ENCODE measurements around the gene TCEAL3. TPM values are rescaled to one million over a fixed set of nuclear protein-coding genes. Genes with fewer than 3 reads are reported as not detected.

The TCEAL3 gene
- total and polyA plus RNA-seq, 2 donors (not counting 1 experiment from before 2014, with no cell fraction given): 21.6 to 59.7 TPM

- no peak overlapping the region for H3K27ac ChIP-seq (ENCODE audit: insufficient read depth, low read length)
- no peak overlapping the region for H3K4me3 ChIP-seq (replicated peaks in 1 of 4; ENCODE audit: control extremely low read depth in 1 of 4, insufficient read depth in 1 of 4, low read depth in 3 of 4, low read length in 4 of 4)
- H3K4me2 ChIP-seq (ENCODE audit: extremely low read depth, insufficient read depth, low read length): no peak overlapping the region
- H3K9me3 ChIP-seq (ENCODE audit: control insufficient read depth, insufficient read depth, low read depth, low read length): no peaks in the 10 kb centered on the region
- no peak overlapping the region for H2AFZ ChIP-seq (ENCODE audit: low read length)
- DNase-seq (ENCODE audit: low read depth in 2 of 2): no peak
- no peak for TF ChIP-seq EZH2 (IDR thresholded peaks at IDR 0.05; ENCODE audit: low read length, missing control alignments)
- TF ChIP-seq CTCF (conservative IDR thresholded peaks at IDR 0.05 in 1 of 2, IDR thresholded peaks at IDR 0.05 in 1 of 2; ENCODE audit: low read depth in 1 of 2, low read length in 2 of 2): no peak
- no peaks in the 10 kb centered on the region for H3K27me3 ChIP-seq (ENCODE audit: control insufficient read depth, insufficient read depth, low read length)
- no peaks in the 10 kb centered on the region for H3K79me2 ChIP-seq (ENCODE audit: control insufficient read depth, insufficient read depth, low read length)
- H3K36me3 ChIP-seq (ENCODE audit: control insufficient read depth, insufficient read depth, low read length): no peaks in the 10 kb centered on the region
- H4K20me1 ChIP-seq (ENCODE audit: control insufficient read depth, extremely low read depth, insufficient read depth, low read length): no peaks in the 10 kb centered on the region
- H3K9ac ChIP-seq (ENCODE audit: insufficient read depth, low read length): no peak overlapping the region
- no peaks in the 10 kb centered on the region for H3K4me1 ChIP-seq (ENCODE audit: control insufficient read depth, extremely low read depth, insufficient read depth, low read length)
Measured at GRCh38 chrX:103615781-103616371, 8.1 kb downstream of the TCEAL3 start.

- no peaks in the 10 kb centered on the region for H3K9me3 ChIP-seq (ENCODE audit: control insufficient read depth, insufficient read depth, low read depth, low read length)
- no peak overlapping the region for H3K9ac ChIP-seq (ENCODE audit: insufficient read depth, low read length)
- H3K36me3 ChIP-seq (ENCODE audit: control insufficient read depth, insufficient read depth, low read length): no peaks in the 10 kb centered on the region
- H4K20me1 ChIP-seq (ENCODE audit: control insufficient read depth, extremely low read depth, insufficient read depth, low read length): no peaks in the 10 kb centered on the region
- TF ChIP-seq CTCF (conservative IDR thresholded peaks at IDR 0.05 in 1 of 2, IDR thresholded peaks at IDR 0.05 in 1 of 2; ENCODE audit: low read depth in 1 of 2, low read length in 2 of 2): no peak
- H3K4me1 ChIP-seq (ENCODE audit: control insufficient read depth, extremely low read depth, insufficient read depth, low read length): no peaks in the 10 kb centered on the region
- no peak overlapping the region for H3K27ac ChIP-seq (ENCODE audit: insufficient read depth, low read length)
- no peaks in the 10 kb centered on the region for H3K79me2 ChIP-seq (ENCODE audit: control insufficient read depth, insufficient read depth, low read length)
- no peaks in the 10 kb centered on the region for H3K27me3 ChIP-seq (ENCODE audit: control insufficient read depth, insufficient read depth, low read length)
- H3K4me2 ChIP-seq (ENCODE audit: extremely low read depth, insufficient read depth, low read length): no peak overlapping the region
- DNase-seq (ENCODE audit: low read depth in 2 of 2): no peak
- H3K4me3 ChIP-seq (replicated peaks in 1 of 4; ENCODE audit: control extremely low read depth in 1 of 4, insufficient read depth in 1 of 4, low read depth in 3 of 4, low read length in 4 of 4): no peak overlapping the region
- no peak overlapping the region for H2AFZ ChIP-seq (ENCODE audit: low read length)
Measured at GRCh38 chrX:103616676-103617186, 9.0 kb downstream of the TCEAL3 start.

GRCh38 chrX:103624111-103624510 is 16.3 kb downstream of the TCEAL3 start:
- H3K9me3 ChIP-seq (ENCODE audit: control insufficient read depth, insufficient read depth, low read depth, low read length): no peaks in the 10 kb centered on the region
- no peak for DNase-seq (ENCODE audit: low read depth in 2 of 2)
- no peaks in the 10 kb centered on the region for H3K36me3 ChIP-seq (ENCODE audit: control insufficient read depth, insufficient read depth, low read length)
- H3K9ac ChIP-seq (ENCODE audit: insufficient read depth, low read length): no peak overlapping the region
- H3K27me3 ChIP-seq (ENCODE audit: control insufficient read depth, insufficient read depth, low read length): no peaks in the 10 kb centered on the region
- no peak overlapping the region for H3K4me3 ChIP-seq (replicated peaks in 1 of 4; ENCODE audit: control extremely low read depth in 1 of 4, insufficient read depth in 1 of 4, low read depth in 3 of 4, low read length in 4 of 4)
- H3K79me2 ChIP-seq (ENCODE audit: control insufficient read depth, insufficient read depth, low read length): peaks cover 2% of the 10 kb centered on the region
- no peak overlapping the region for H3K4me2 ChIP-seq (ENCODE audit: extremely low read depth, insufficient read depth, low read length)
- H3K4me1 ChIP-seq (ENCODE audit: control insufficient read depth, extremely low read depth, insufficient read depth, low read length): no peaks in the 10 kb centered on the region
- TF ChIP-seq EZH2 (IDR thresholded peaks at IDR 0.05; ENCODE audit: low read length, missing control alignments) (no peak), CTCF (conservative IDR thresholded peaks at IDR 0.05 in 1 of 2, IDR thresholded peaks at IDR 0.05 in 1 of 2; ENCODE audit: low read depth in 1 of 2, low read length in 2 of 2) (no peak)
- no peak overlapping the region for H2AFZ ChIP-seq (ENCODE audit: low read length)
- no peak overlapping the region for H3K27ac ChIP-seq (ENCODE audit: insufficient read depth, low read length)
- no peaks in the 10 kb centered on the region for H4K20me1 ChIP-seq (ENCODE audit: control insufficient read depth, extremely low read depth, insufficient read depth, low read length)

All from fibroblast of lung (primary cell).